Loucy (cell line): ENCODE data around the gene WT1.

Experiments
- H2AFZ ChIP-seq: fragments of 200-600 bp; sonication (generic); 2 replicates; pipeline ENCODE4 v1.6.0; 2016; ENCODE audit warnings: antibody characterized with exemption, mild to moderate bottlenecking, low read length, moderate library complexity
- H3F3A ChIP-seq: fragments of 200-600 bp; 2 replicates; pipeline ENCODE4 v1.6.0; 2016; ENCODE audit warnings: antibody characterized with exemption, low read depth, mild to moderate bottlenecking
- H3K27me3 ChIP-seq: fragments of 200-600 bp; sonication (generic); 2 replicates; pipeline ENCODE4 v1.6.1; 2014; ENCODE audit warnings: low read length, mild to moderate bottlenecking; ENCODE audit not compliant: insufficient read depth, poor library complexity, severe bottlenecking
- H3K36me3 ChIP-seq: fragments of 200-600 bp; sonication (generic); 2 replicates; pipeline ENCODE4 v1.6.1; 2016; ENCODE audit warnings: low read length; ENCODE audit not compliant: insufficient read depth
- H3K4me1 ChIP-seq: fragments of 200-600 bp; sonication (generic); 2 replicates; pipeline ENCODE4 v1.5.1; 2014; ENCODE audit warnings: low read length, mild to moderate bottlenecking; ENCODE audit not compliant: insufficient read depth, poor library complexity, severe bottlenecking
- H3K4me2 ChIP-seq: fragments of 200-600 bp; sonication (generic); 2 replicates; pipeline ENCODE4 v1.6.0; 2014; ENCODE audit warnings: antibody characterized with exemption, low read length, low read depth, mild to moderate bottlenecking; ENCODE audit not compliant: poor library complexity, severe bottlenecking
- H3K4me3 ChIP-seq: fragments of 200-600 bp; sonication (generic); 2 replicates; pipeline ENCODE4 v1.5.1; 2014; ENCODE audit warnings: low read length, mild to moderate bottlenecking, mixed read lengths; ENCODE audit not compliant: poor library complexity, severe bottlenecking
- H3K79me2 ChIP-seq: fragments of 200-600 bp; sonication (generic); 2 replicates; pipeline ENCODE4 v1.6.1; 2014; ENCODE audit warnings: low read length; ENCODE audit not compliant: insufficient read depth
- H3K9ac ChIP-seq: fragments of 200-600 bp; sonication (generic); 2 replicates; pipeline ENCODE4 v1.6.0; 2014; ENCODE audit warnings: mild to moderate bottlenecking, low read depth, low read length, moderate library complexity; ENCODE audit not compliant: poor library complexity, severe bottlenecking
- H3K9me2 ChIP-seq: fragments of 200-600 bp; sonication (generic); replicated peaks from 2 replicates; pipeline ENCODE4 v1.6.1; 2016; ENCODE audit warnings: low read depth, low read length, mixed read lengths
- H3K9me3 ChIP-seq: fragments of 200-600 bp; sonication (generic); 2 replicates; pipeline ENCODE4 v1.6.1; 2014; ENCODE audit warnings: mild to moderate bottlenecking, antibody characterized with exemption, low read length, low read depth; ENCODE audit not compliant: insufficient read depth
- H4K20me1 ChIP-seq: fragments of 200-600 bp; sonication (generic); 2 replicates; pipeline ENCODE4 v1.6.0; 2014; ENCODE audit warnings: antibody characterized with exemption, low read length, mild to moderate bottlenecking; ENCODE audit not compliant: insufficient read depth, poor library complexity, severe bottlenecking
- EZH2phosphoT487 ChIP-seq: fragments of 200-600 bp; IDR thresholded peaks from 2 replicates; pipeline ENCODE4 v1.6.1; 2018; ENCODE audit warnings: antibody characterized with exemption, mild to moderate bottlenecking, moderate library complexity, borderline replicate concordance
- TF ChIP-seq, protein P1 (sequence below): fragments of 200-600 bp; sonication (generic); conservative IDR thresholded peaks from 2 replicates; pipeline ENCODE4 v1.5.1; 2014; ENCODE audit warnings: mild to moderate bottlenecking, antibody characterized with exemption, low read length

WT1 gene

DNA sequence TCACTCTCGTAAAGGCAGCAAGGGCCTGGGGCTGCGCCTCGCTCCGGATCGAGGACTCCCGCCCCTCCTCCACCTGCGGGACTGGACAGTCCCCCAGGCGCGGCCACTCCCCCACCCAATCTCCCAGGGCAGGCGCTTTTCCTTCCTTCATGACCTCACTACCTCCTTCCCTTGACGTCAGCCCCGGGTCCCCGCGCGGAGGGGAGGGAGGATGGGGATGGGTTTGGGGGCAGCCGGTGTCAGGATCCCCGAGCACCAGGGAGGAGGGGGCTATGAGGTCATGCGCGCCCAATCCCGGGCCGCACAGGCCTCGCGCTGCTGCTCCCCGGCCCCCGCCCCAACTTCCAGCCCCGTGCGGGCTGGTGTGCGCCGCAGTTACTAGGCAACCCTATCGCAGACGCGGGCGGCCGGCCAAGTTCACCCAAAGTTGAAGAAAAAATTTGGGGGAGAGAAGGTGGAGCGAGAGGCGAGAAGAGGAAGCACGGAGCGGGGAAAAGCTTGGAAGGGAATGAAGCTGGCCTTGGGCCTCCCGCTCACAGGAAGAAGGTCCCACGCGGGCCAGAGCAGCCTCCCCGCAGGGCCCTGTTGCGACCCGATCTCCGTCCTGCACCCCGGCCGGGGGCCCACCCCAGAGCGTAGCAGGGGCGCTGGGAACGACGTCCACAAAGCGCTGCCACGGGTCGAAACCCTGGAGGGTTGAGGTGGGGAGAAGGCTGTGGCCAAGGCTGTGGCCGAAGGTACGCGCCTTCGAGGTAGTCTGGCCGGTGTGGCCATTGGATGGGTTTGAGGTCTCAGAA lies 8.3 kb downstream of the WT1 start:
- H3K9me2 ChIP-seq, result no peaks in the 10 kb centered on the region
- H3K4me1 ChIP-seq, result peaks cover 43% of the 10 kb centered on the region
- TF ChIP-seq, protein P1, sequence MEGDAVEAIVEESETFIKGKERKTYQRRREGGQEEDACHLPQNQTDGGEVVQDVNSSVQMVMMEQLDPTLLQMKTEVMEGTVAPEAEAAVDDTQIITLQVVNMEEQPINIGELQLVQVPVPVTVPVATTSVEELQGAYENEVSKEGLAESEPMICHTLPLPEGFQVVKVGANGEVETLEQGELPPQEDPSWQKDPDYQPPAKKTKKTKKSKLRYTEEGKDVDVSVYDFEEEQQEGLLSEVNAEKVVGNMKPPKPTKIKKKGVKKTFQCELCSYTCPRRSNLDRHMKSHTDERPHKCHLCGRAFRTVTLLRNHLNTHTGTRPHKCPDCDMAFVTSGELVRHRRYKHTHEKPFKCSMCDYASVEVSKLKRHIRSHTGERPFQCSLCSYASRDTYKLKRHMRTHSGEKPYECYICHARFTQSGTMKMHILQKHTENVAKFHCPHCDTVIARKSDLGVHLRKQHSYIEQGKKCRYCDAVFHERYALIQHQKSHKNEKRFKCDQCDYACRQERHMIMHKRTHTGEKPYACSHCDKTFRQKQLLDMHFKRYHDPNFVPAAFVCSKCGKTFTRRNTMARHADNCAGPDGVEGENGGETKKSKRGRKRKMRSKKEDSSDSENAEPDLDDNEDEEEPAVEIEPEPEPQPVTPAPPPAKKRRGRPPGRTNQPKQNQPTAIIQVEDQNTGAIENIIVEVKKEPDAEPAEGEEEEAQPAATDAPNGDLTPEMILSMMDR, result no peak
- TF ChIP-seq EZH2phosphoT487, result no peak
- H3K9ac ChIP-seq, result no peak overlapping the region
- H3K4me2 ChIP-seq, result no peak overlapping the region
- H3K79me2 ChIP-seq, result no peaks in the 10 kb centered on the region
- no peaks in the 10 kb centered on the region for H3K27me3 ChIP-seq
- no peak overlapping the region for H2AFZ ChIP-seq
- H3K4me3 ChIP-seq, result no peak overlapping the region
- peaks cover 16% of the 10 kb centered on the region for H3F3A ChIP-seq
- no peaks in the 10 kb centered on the region; the same call in 1 of the 2 replicates for H3K9me3 ChIP-seq
- H4K20me1 ChIP-seq, result no peaks in the 10 kb centered on the region
- H3K36me3 ChIP-seq, result no peaks in the 10 kb centered on the region

GRCh38 chr11:32426192-32426591 lies 9.1 kb downstream of the WT1 start:
- H3K9me2 ChIP-seq, result no peaks in the 10 kb centered on the region
- no peaks in the 10 kb centered on the region for H3K79me2 ChIP-seq
- no peak overlapping the region for H3K4me2 ChIP-seq
- H3K4me3 ChIP-seq, result no peak overlapping the region
- no peaks in the 10 kb centered on the region for H4K20me1 ChIP-seq
- peaks cover 51% of the 10 kb centered on the region for H3K4me1 ChIP-seq
- no peak overlapping the region for H2AFZ ChIP-seq
- TF ChIP-seq, protein P1, result no peak
- no peak for TF ChIP-seq EZH2phosphoT487
- H3F3A ChIP-seq, result peaks cover 23% of the 10 kb centered on the region
- H3K9ac ChIP-seq, result peak overlapping the region; percentile 94
- H3K27me3 ChIP-seq, result no peaks in the 10 kb centered on the region
- H3K36me3 ChIP-seq, result no peaks in the 10 kb centered on the region
- no peaks in the 10 kb centered on the region; the same call in 1 of the 2 replicates for H3K9me3 ChIP-seq

- Histone ChIP-seq H3K9ac (peak overlapping the region; percentile 94), H2AFZ (no peak overlapping the region), H3K4me2 (no peak overlapping the region), H4K20me1 (no peaks in the 10 kb centered on the region), H3K79me2 (no peaks in the 10 kb centered on the region), H3K9me3 (no peaks in the 10 kb centered on the region; the same call in 1 of the 2 replicates), H3K4me3 (no peak overlapping the region), H3K36me3 (no peaks in the 10 kb centered on the region), H3F3A (peaks cover 23% of the 10 kb centered on the region), H3K27me3 (no peaks in the 10 kb centered on the region), H3K9me2 (no peaks in the 10 kb centered on the region), H3K4me1 (peaks cover 51% of the 10 kb centered on the region)
- TF ChIP-seq, protein P1, result no peak
- no peak for TF ChIP-seq EZH2phosphoT487
These were observed 9.6 kb downstream of the WT1 start for GRCh38 chr11:32425761-32426160.
